ENCODE data around the gene GALNTL6. TPM values are rescaled to one million over a fixed set of nuclear protein-coding genes. Genes with fewer than 3 reads are reported as not detected.

The GALNTL6 gene
- total RNA-seq, 1 experiment from 2014 or later, result not detected

DNA sequence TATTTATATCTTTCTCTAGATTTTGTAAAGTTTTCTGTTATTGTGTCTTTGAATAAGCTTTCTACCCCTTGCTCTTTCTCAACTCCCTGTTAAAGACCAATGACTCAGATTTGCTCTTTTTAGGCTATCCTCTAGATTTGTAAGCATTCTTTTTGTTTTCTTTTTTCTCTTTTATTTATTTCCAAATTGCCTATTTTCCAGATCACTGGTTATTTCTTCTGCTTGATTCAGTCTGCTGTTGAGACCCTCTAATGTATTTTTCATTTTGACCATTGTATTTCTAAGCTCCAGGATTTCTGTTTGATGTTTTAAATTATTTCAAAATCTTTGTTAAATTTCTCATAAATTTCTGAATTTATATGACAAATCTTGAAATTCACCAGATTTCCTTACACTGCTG lies 892.8 kb downstream of the GALNTL6 start:
- Histone ChIP-seq H3K27ac (ENCODE audit: insufficient read length, low read depth, low read length) (no peak overlapping the region), H4K20me1 (ENCODE audit: control insufficient read depth, insufficient read depth, insufficient read length) (no peaks in the 10 kb centered on the region), H3K23me2 (ENCODE audit: insufficient read length, low read depth, low read length, poor library complexity, severe bottlenecking) (no peaks in the 10 kb centered on the region), H2AFZ (ENCODE audit: low read length) (no peak overlapping the region), H3T11ph (ENCODE audit: low read length) (no peak overlapping the region), H3K9ac (ENCODE audit: extremely low read depth, insufficient read length, low read length) (no peak overlapping the region), H2BK120ac (ENCODE audit: low read depth, low read length, poor library complexity, severe bottlenecking) (no peak overlapping the region), H3K4me2 (ENCODE audit: insufficient read depth, insufficient read length, low read length) (no peak overlapping the region), H4K91ac (ENCODE audit: insufficient read length, low read depth, low read length) (no peak overlapping the region), H3K79me2 (ENCODE audit: insufficient read depth, low read length) (no peaks in the 10 kb centered on the region), H2BK15ac (ENCODE audit: low read depth, low read length) (no peak overlapping the region), H2BK20ac (ENCODE audit: low read depth, low read length, poor library complexity, severe bottlenecking) (no peak overlapping the region), H3K18ac (ENCODE audit: insufficient read length, low read depth, low read length) (no peak overlapping the region), H4K5ac (ENCODE audit: insufficient read length, low read depth, low read length) (no peak overlapping the region), H3K9me3 (ENCODE audit: control insufficient read depth, low read depth, low read length) (no peaks in the 10 kb centered on the region), H2BK12ac (ENCODE audit: insufficient read length, low read depth, low read length) (no peak overlapping the region), H2AK5ac (ENCODE audit: insufficient read length, low read length) (no peak overlapping the region), H3K4me1 (ENCODE audit: insufficient read depth, low read length) (peaks cover 7% of the 10 kb centered on the region; the same call in 1 of the 2 replicates), H3K4ac (ENCODE audit: low read depth, low read length) (no peak overlapping the region), H3K14ac (ENCODE audit: insufficient read depth, low read length) (no peak overlapping the region), H2BK5ac (ENCODE audit: insufficient read length, low read length) (no peak overlapping the region), H3K23ac (ENCODE audit: insufficient read length, low read depth, low read length) (no peak overlapping the region), H3K56ac (ENCODE audit: insufficient read length, low read depth, low read length) (no peak overlapping the region), H3K27me3 (ENCODE audit: insufficient read depth, low read length) (no peaks in the 10 kb centered on the region), H3K79me1 (ENCODE audit: insufficient read depth, low read depth, low read length, poor library complexity, severe bottlenecking) (no peaks in the 10 kb centered on the region), H4K8ac (replicated peaks; ENCODE audit: insufficient read length, low read depth, low read length) (no peak overlapping the region)
- Mint-ChIP-seq H3K27ac (no peak overlapping the region), H3K4me1 (peaks cover 21 to 25% of the 10 kb centered on the region in 2 experiments), H3K27me3 (ENCODE audit: low read depth) (peaks cover 6% of the 10 kb centered on the region), H3K36me3 (ENCODE audit: insufficient read depth in 1 of 3, low read depth in 3 of 3) (peaks cover 8 to 27% (median 12%) of the 10 kb centered on the region in 3 experiments), H3K9me3 (peaks cover 16 to 18% of the 10 kb centered on the region in 2 experiments), H3K4me3 (no peak overlapping the region)
- DNase-seq, result no peak
- TF ChIP-seq, protein P1, sequence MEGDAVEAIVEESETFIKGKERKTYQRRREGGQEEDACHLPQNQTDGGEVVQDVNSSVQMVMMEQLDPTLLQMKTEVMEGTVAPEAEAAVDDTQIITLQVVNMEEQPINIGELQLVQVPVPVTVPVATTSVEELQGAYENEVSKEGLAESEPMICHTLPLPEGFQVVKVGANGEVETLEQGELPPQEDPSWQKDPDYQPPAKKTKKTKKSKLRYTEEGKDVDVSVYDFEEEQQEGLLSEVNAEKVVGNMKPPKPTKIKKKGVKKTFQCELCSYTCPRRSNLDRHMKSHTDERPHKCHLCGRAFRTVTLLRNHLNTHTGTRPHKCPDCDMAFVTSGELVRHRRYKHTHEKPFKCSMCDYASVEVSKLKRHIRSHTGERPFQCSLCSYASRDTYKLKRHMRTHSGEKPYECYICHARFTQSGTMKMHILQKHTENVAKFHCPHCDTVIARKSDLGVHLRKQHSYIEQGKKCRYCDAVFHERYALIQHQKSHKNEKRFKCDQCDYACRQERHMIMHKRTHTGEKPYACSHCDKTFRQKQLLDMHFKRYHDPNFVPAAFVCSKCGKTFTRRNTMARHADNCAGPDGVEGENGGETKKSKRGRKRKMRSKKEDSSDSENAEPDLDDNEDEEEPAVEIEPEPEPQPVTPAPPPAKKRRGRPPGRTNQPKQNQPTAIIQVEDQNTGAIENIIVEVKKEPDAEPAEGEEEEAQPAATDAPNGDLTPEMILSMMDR (conservative IDR thresholded peaks at IDR 0.05), result no peak
